Stimulated activated CD4-positive, alpha-beta T cell treated with anti-CD3 and anti-CD28 coated beads, Interleukin-12 subunit alpha, Interleukin-12 subunit beta, amount 100 ng/mL, for 24 hours (primary cell): ENCODE data around the gene NHS.

Source experiments
- DNase-seq, 2 experiments: peaks; one replicate each; pipeline ENCODE4 v3.0.0-alpha.2; 2020; ENCODE audit warnings: low read depth in 2 of 2

NHS gene

GRCh38 chrX:17779434-17779833, 404.4 kb downstream of the NHS start:
- DNase-seq = no peak
